NT2/D1 (cell line): ENCODE results near the gene MCAT.
"Not testable (repeated sequence)": the region's sequence is repeated elsewhere in the genome, so short reads cannot be mapped to it uniquely, and the experiment has no call there.

Experiments
- DNase-seq: peaks from one replicate; pipeline ENCODE4 v3.0.0-alpha.2; 2011; ENCODE audit warnings: low read depth, low spot score
- H3K27me3 ChIP-seq: 2 replicates; pipeline ENCODE4 v1.6.0; 2011; ENCODE audit warnings: mild to moderate bottlenecking; ENCODE audit not compliant: insufficient read length, insufficient read depth
- H3K36me3 ChIP-seq: 2 replicates; pipeline ENCODE4 v1.6.1; 2011; ENCODE audit warnings: mild to moderate bottlenecking, low read length, mixed read lengths; ENCODE audit not compliant: insufficient read depth, insufficient read length
- H3K4me1 ChIP-seq: 2 replicates; pipeline ENCODE4 v1.5.1; 2011; ENCODE audit not compliant: insufficient read depth, insufficient read length
- H3K4me3 ChIP-seq: 2 replicates; pipeline ENCODE4 v1.5.1; 2011; ENCODE audit warnings: low read depth; ENCODE audit not compliant: insufficient read length
- H3K9ac ChIP-seq: 2 replicates; pipeline ENCODE4 v1.6.0; 2011; ENCODE audit warnings: low read depth; ENCODE audit not compliant: insufficient read length
- H3K9me3 ChIP-seq: 2 replicates; pipeline ENCODE4 v1.5.1; 2011; ENCODE audit warnings: mild to moderate bottlenecking, low read length; ENCODE audit not compliant: insufficient read depth
- SUZ12 ChIP-seq: IDR thresholded peaks from 2 replicates; pipeline ENCODE4 v1.6.1; 2011; ENCODE audit not compliant: insufficient read length, insufficient read depth; ENCODE audit errors: extremely low read depth
- YY1 ChIP-seq: IDR thresholded peaks from 2 replicates; pipeline ENCODE4 v1.6.1; 2011; ENCODE audit not compliant: insufficient read length, insufficient read depth
- ZNF274 ChIP-seq: IDR thresholded peaks from 2 replicates; pipeline ENCODE4 v1.6.1; 2011; ENCODE audit warnings: mild to moderate bottlenecking, low read depth, low read length

The MCAT gene

DNA sequence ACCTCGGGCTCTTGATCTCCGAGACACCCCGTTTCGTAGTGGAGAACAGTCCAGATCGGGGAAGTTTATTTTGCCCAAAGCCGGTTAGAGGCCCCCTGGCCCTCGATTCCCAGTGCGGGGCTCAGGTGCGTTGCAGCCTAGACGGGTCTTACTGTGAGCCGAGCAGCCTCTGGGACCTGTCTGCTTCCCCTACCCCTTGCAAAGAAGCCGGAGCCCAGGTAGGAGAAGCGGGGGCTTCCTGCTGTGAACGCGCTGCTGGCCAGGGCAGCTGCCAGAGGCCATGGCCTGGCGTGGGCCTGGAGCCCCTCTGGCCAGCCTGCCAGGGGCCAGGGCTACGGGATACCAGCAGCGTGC lies 8.8 kb upstream of the MCAT start:
- Histone ChIP-seq H3K4me3 (peak overlapping the region; percentile 54), H3K9me3 (no peaks in the 10 kb centered on the region), H3K9ac (peak overlapping the region; percentile 77), H3K36me3 (no peaks in the 10 kb centered on the region), H3K4me1 (peaks cover 15% of the 10 kb centered on the region), H3K27me3 (peaks cover 21% of the 10 kb centered on the region)
- TF ChIP-seq SUZ12 (no peak), YY1 (no peak), ZNF274 (no peak)
- DNase-seq, result no peak

- Histone ChIP-seq H3K9ac (peak within 1 kb of the TSS; percentile 77), H3K4me1 (peaks cover 15% of the 10 kb centered on the region), H3K36me3 (no peaks in the 10 kb centered on the region), H3K27me3 (peaks cover 21% of the 10 kb centered on the region), H3K4me3 (peak within 1 kb of the TSS; percentile 54), H3K9me3 (no peaks in the 10 kb centered on the region)
- DNase-seq, result no peak
- no peak for TF ChIP-seq ZNF274
- no peak for TF ChIP-seq YY1
- TF ChIP-seq SUZ12, result no peak
These were observed 8.2 kb upstream of the MCAT start, which contains the start of gene TSPO for GRCh38 chr22:43151251-43152002. Gene TSPO (plus strand): TSS chr22:43151559. CDS start chr22:43159239, 7,680 bp downstream.

DNA sequence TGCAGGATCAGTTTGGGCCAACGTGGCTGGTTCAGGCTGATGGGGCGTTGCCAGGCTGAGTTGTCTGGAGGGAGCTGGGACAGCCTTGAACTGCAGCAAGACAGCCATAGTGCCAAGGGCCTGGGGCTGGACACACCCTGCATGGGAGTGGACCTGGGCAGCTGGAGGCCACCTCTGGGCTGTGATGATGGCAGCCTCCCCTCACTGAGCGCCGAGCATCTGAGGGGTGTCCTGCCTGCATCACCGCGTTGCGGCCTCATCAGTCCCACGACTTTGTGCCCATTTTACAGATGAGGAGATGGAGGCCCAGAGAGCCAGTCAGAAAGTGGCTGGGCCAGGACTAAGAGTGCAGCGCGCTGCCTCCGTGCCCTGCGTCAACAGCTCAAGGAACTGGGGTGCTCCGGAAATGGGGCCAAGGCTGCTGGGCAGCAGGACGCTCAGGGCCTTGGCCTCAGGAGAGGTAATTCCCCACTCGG lies 7.6 kb upstream of the MCAT start:
- no peaks in the 10 kb centered on the region for H3K9me3 ChIP-seq
- peaks cover 21% of the 10 kb centered on the region for H3K27me3 ChIP-seq
- TF ChIP-seq YY1 (no peak), SUZ12 (no peak), ZNF274 (no peak)
- peak overlapping the region; percentile 39 for H3K4me3 ChIP-seq
- no peaks in the 10 kb centered on the region for H3K36me3 ChIP-seq
- no peak for DNase-seq
- H3K4me1 ChIP-seq, result peaks cover 15% of the 10 kb centered on the region
- H3K9ac ChIP-seq, result peak overlapping the region; percentile 56

DNA sequence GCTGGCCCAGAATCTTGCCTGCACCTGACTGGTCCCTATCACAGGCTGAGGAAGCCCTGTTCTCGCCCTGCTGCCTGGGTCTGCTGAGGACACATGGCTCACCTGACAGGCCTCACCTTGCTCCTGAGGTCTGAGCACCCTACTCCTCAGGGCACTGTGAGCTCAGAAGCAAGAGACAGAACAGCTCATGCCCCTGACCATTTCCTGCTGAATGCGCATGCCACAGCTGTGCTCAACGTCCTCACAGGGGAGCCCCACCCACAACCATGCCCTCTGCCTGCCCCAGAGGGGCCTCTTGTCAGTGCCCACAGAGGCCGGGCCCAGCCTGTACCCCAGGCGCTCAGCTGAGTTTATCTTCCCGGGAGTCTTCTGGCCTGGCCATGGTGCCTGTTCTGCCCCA lies 5.4 kb upstream of the MCAT start:
- H3K4me1 ChIP-seq, result peaks cover 15% of the 10 kb centered on the region
- no peak overlapping the region for H3K9ac ChIP-seq
- H3K4me3 ChIP-seq, result no peak overlapping the region
- DNase-seq, result no peak
- no peaks in the 10 kb centered on the region for H3K36me3 ChIP-seq
- TF ChIP-seq YY1, result no peak
- TF ChIP-seq SUZ12, result no peak
- TF ChIP-seq ZNF274, result no peak
- peaks cover 21% of the 10 kb centered on the region for H3K27me3 ChIP-seq
- H3K9me3 ChIP-seq, result no peaks in the 10 kb centered on the region

DNA sequence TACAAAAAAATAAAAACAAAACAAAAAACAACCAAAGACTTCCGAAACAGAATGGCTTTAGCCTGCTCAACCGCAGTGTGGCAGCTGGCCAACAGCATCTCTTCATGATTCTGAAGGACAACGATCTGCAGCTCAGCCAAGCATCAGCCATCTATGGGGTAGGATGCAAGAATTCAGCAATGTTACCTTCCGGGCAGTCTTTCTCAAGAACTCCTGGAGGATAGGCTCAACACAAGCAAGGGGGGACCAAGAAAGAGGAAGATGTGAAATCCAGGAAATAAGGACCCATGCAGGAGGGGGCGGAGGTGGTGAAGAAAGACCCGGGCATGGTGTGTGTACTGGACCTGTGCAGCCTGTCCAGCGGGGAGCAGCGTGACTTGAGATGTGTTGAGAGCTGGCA lies 4.6 kb upstream of the MCAT start:
- TF ChIP-seq SUZ12 (no peak), YY1 (no peak), ZNF274 (no peak)
- no peak for DNase-seq
- no peak overlapping the region for H3K4me3 ChIP-seq

DNA sequence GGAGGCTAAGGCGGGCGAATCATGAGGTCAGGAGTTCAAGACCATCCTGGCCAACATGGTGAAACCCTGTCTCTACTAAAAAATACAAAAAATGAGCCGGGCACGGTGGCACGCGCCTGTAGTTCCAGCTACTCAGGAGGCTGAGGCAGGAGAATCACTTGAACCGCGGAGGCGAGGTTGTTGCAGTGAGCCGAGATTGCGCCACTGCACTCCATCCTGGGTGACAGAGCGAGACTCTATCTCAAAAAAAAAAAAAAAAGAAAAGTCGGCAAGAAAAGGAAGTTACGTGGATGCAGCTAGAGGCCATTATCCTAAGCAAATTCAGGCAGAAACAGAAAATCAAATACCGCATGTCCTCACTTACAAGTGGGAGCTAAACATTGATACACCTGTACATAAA lies 3.1 kb upstream of the MCAT start:
- DNase-seq, H3K27me3 ChIP-seq, H3K9me3 ChIP-seq, H3K9ac ChIP-seq, H3K4me3 ChIP-seq, H3K4me1 ChIP-seq, H3K36me3 ChIP-seq: not testable (repeated sequence)

More for the DNA sequence above, 4.6 kb upstream of the MCAT start:
- H3K9ac ChIP-seq, result no peak overlapping the region
- H3K4me1 ChIP-seq, result peaks cover 15% of the 10 kb centered on the region
- no peaks in the 10 kb centered on the region for H3K36me3 ChIP-seq
- no peaks in the 10 kb centered on the region for H3K9me3 ChIP-seq
- peaks cover 21% of the 10 kb centered on the region for H3K27me3 ChIP-seq

DNA sequence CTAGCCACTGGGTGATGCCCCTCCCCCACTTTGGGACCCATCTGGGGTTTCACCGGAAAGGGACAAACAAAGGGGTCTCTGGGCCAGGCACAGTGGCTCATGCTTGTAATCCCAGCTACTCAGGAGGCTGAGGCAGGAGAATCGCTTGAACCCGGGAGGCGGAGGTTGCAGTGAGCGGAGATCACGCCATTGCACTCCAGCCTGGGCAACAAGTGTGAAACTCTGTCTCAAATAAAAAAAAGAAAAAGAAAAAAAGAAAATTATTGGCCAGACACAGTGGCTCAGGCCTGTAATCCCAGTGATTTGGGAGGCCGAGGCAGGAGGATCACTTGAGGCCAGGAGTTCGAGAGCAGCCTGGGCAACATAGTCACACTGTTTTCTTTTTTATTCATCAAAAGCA lies 2.2 kb upstream of the MCAT start:
- not testable (repeated sequence) for H3K9me3 ChIP-seq, H3K4me1 ChIP-seq, H3K9ac ChIP-seq, DNase-seq, H3K27me3 ChIP-seq, H3K4me3 ChIP-seq
- peaks cover 14% of the 10 kb centered on the region for H3K36me3 ChIP-seq
